ACHN (cell line): ENCODE results near the gene BNIP3.
A peak's percentile ranks its signal among the peaks of the same experiment; 100 is the strongest.

Experiments
- DNase-seq: peaks from one replicate; pipeline ENCODE4 v3.0.0-alpha.2; 2015
- in situ Hi-C: cut with HindIII; loops from 2 replicates; pipeline ENCODE4 v1.10.0; 2017; ENCODE audit warnings: low sequenced_read_pairs, low pct_ligation_motif_present, low pct_unique_long_range_greater_than_20kb

Gene BNIP3

GRCh38 chr10:131980761-131981428 lies 828 bp downstream of the BNIP3 start:
- in situ Hi-C loops: no loop called here
- DNase-seq: peak; percentile 14

GRCh38 chr10:131980321-131980720 lies 1.4 kb downstream of the BNIP3 start:
- in situ Hi-C loops: no loop called here
- DNase-seq: no peak

- no peak for DNase-seq
- in situ Hi-C loops: no loop called here
These were observed 1.9 kb downstream of the BNIP3 start for GRCh38 chr10:131979821-131980270.

GRCh38 chr10:131979336-131979735 lies 2.4 kb downstream of the BNIP3 start:
- no peak for DNase-seq
- in situ Hi-C loops: no loop called here

GRCh38 chr10:131978851-131979250 lies 2.9 kb downstream of the BNIP3 start:
- no peak for DNase-seq
- in situ Hi-C loops: no loop called here

- DNase-seq: peak; percentile 11
- in situ Hi-C loops: no loop called here
These were observed 3.4 kb downstream of the BNIP3 start for GRCh38 chr10:131978366-131978765.

- in situ Hi-C loops: no loop called here
- DNase-seq: peak; percentile 84
These were observed 4.2 kb downstream of the BNIP3 start for GRCh38 chr10:131977323-131978096.

- DNase-seq: no peak
- in situ Hi-C loops: no loop called here
These were observed 5.9 kb downstream of the BNIP3 start for GRCh38 chr10:131975796-131976195.

- in situ Hi-C loops: no loop called here
These were observed 6.7 kb downstream of the BNIP3 start for GRCh38 chr10:131975003-131975402.

GRCh38 chr10:131974034-131974817 lies 7.5 kb downstream of the BNIP3 start:
- in situ Hi-C loops: no loop called here
- no peak for DNase-seq

More at GRCh38 chr10:131975003-131975402, 6.7 kb downstream of the BNIP3 start:
- DNase-seq: no peak

GRCh38 chr10:131973160-131973951 lies 8.4 kb downstream of the BNIP3 start:
- in situ Hi-C loops: no loop called here
- no peak for DNase-seq

- in situ Hi-C loops: no loop called here
- no peak for DNase-seq
These were observed 9.2 kb downstream of the BNIP3 start for GRCh38 chr10:131972474-131973071.

GRCh38 chr10:131971591-131971990 lies 10.1 kb downstream of the BNIP3 start:
- no peak for DNase-seq
- in situ Hi-C loops: no loop called here

GRCh38 chr10:131970946-131971345 lies 10.8 kb downstream of the BNIP3 start:
- no peak for DNase-seq
- in situ Hi-C loops: no loop called here

GRCh38 chr10:131968949-131969348 lies 12.8 kb downstream of the BNIP3 start:
- in situ Hi-C loops: no loop called here
- DNase-seq: no peak

GRCh38 chr10:131964298-131964697 lies 17.4 kb downstream of the BNIP3 start:
- in situ Hi-C loops: no loop called here
- DNase-seq: no peak

GRCh38 chr10:131963811-131964210 lies 17.9 kb downstream of the BNIP3 start:
- no peak for DNase-seq
- in situ Hi-C loops: no loop called here

GRCh38 chr10:131963350-131963749 lies 18.4 kb downstream of the BNIP3 start:
- DNase-seq: no peak
- in situ Hi-C loops: no loop called here
